ENCODE results near the gene COPA.
A peak's percentile ranks its signal among the peaks of the same experiment; 100 is the strongest.
"Not testable (repeated sequence)": the region's sequence is repeated elsewhere in the genome, so short reads cannot be mapped to it uniquely, and the experiment has no call there.

The COPA gene

DNA sequence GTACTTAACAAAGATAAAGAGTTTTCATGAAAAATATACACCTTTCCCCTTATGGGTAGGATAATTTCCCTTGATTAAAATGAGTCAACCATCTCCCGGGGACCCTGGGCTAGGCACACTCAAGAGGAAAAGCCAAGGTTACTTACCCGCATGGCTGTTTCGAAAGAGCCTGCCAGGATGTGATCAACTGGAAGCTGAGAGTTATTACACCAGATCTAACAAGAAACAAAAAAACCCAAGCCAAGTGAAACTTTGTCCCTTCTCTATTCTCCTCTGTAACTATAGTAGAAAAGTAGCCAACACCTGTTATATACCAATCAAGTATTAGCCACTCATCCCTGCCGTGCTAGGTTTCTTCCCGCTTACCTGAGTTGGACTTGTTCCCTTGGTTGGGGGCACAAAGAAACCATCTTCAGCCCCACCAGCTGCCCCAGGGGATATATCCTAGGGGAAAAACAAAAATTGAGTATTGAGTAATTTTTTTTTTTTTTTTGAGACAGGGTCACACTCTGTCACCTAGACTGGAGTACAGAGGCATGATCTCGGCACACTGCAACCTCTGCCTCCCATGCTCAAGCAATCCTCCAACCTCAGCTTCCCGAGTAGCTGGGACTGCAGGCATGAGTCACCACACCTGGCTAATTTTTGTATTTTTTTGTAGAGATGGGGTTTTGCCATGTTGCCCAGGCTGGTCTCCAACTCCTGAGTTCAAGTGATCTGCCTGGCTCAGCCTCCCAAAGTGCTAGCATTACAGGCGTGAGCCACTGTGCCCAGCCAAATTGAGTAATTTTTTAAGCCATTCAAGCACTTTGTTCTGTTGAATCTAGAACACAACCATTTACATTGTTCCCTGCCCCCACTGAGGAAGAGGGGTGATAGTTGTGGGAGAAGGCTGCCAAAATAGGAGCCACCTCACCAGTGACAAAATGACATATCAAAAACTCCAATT, 49.8 kb downstream of the COPA start:
- no peaks in the 10 kb centered on the region for H3K9me3 ChIP-seq (replicated peaks; ENCODE audit: insufficient read depth, low read length)
- H4K20me1 ChIP-seq (ENCODE audit: insufficient read depth, low read length): no peaks in the 10 kb centered on the region; the same call in 1 of the 2 replicates
- no peak for TF ChIP-seq EZH2phosphoT487 (IDR thresholded peaks at IDR 0.05; ENCODE audit: low read length)
- TF ChIP-seq, protein P1, sequence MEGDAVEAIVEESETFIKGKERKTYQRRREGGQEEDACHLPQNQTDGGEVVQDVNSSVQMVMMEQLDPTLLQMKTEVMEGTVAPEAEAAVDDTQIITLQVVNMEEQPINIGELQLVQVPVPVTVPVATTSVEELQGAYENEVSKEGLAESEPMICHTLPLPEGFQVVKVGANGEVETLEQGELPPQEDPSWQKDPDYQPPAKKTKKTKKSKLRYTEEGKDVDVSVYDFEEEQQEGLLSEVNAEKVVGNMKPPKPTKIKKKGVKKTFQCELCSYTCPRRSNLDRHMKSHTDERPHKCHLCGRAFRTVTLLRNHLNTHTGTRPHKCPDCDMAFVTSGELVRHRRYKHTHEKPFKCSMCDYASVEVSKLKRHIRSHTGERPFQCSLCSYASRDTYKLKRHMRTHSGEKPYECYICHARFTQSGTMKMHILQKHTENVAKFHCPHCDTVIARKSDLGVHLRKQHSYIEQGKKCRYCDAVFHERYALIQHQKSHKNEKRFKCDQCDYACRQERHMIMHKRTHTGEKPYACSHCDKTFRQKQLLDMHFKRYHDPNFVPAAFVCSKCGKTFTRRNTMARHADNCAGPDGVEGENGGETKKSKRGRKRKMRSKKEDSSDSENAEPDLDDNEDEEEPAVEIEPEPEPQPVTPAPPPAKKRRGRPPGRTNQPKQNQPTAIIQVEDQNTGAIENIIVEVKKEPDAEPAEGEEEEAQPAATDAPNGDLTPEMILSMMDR (IDR thresholded peaks at IDR 0.05; ENCODE audit: low read length): no peak
- no peak for TF ChIP-seq EZH2 (optimal IDR thresholded peaks at IDR 0.05; ENCODE audit: low read depth, low read length)
- no peaks in the 10 kb centered on the region for H3K4me1 ChIP-seq (ENCODE audit: low read length)
- H3K9me2 ChIP-seq (replicated peaks; ENCODE audit: insufficient read depth, low read length): no peaks in the 10 kb centered on the region
- H3K4me2 ChIP-seq (ENCODE audit: low read depth, low read length): no peak overlapping the region
- no peak overlapping the region for H3K27ac ChIP-seq (ENCODE audit: low read length)
- no peak overlapping the region for H2AFZ ChIP-seq (ENCODE audit: low read length)
- peaks cover 40% of the 10 kb centered on the region for H3K36me3 ChIP-seq (replicated peaks; ENCODE audit: insufficient read depth, low read length)
- H3F3A ChIP-seq (ENCODE audit: insufficient read depth, low read length): peaks cover 9% of the 10 kb centered on the region
- DNase-seq: no peak
- H3K79me2 ChIP-seq (ENCODE audit: low read length): no peaks in the 10 kb centered on the region
- H3K9ac ChIP-seq (ENCODE audit: low read length): no peak overlapping the region
- no peak overlapping the region for H3K4me3 ChIP-seq (ENCODE audit: low read length)
- no peaks in the 10 kb centered on the region for H3K27me3 ChIP-seq (replicated peaks; ENCODE audit: insufficient read depth, low read length)

DNA sequence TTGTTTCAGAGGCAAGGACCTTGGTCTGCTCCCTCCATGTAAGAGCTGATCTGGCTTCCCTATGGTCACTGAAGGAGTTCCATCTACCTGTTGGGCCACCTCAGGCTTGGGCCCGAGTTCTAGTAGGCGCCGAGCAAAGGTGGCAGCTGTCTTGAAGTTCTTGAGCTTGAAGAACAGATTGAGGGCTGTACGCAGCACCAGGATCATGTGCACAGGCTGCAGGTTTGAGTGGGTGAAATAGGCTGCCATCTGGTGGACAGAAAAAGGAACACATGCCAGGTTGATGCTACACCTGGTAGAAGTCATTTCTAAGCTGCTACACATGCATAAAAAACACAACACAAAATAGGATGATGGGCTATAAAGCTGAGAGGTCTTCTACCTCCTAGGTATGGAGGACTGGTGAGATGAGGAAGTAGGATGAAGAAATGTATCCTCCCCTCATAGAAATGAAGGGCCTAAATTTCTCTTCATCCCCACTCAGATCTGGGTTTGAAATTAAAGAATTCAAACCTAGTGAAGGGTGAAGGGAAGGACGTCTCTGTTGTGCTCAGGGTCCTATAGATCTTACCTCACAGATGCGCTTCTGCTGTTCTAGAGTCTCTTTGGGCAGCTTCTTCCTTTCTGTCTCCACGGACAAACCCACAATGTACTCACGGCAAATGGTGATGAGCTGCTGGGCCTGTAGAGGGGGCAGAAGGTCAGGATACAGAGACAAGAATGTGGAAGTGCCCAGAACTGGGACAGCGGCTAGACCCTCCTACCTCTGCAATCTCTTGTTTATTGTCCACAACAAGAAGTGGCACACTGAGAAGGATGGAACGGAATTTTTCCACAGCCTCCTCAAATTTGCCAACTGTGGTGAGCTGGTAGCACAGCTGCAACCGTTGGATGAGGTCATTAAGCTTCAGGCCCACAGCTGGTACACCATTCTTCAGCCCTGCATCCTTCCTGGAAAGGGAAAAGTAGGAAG, 51.5 kb downstream of the COPA start:
- Histone ChIP-seq H3K9ac (ENCODE audit: low read length) (no peak overlapping the region), H3K79me2 (ENCODE audit: low read length) (no peaks in the 10 kb centered on the region), H3F3A (ENCODE audit: insufficient read depth, low read length) (peaks cover 12% of the 10 kb centered on the region), H3K9me3 (replicated peaks; ENCODE audit: insufficient read depth, low read length) (no peaks in the 10 kb centered on the region), H3K27me3 (replicated peaks; ENCODE audit: insufficient read depth, low read length) (no peaks in the 10 kb centered on the region), H2AFZ (ENCODE audit: low read length) (no peak overlapping the region), H3K4me3 (ENCODE audit: low read length) (no peak overlapping the region), H4K20me1 (ENCODE audit: insufficient read depth, low read length) (no peaks in the 10 kb centered on the region; the same call in 1 of the 2 replicates), H3K36me3 (replicated peaks; ENCODE audit: insufficient read depth, low read length) (peaks cover 29% of the 10 kb centered on the region), H3K9me2 (replicated peaks; ENCODE audit: insufficient read depth, low read length) (no peaks in the 10 kb centered on the region), H3K27ac (ENCODE audit: low read length) (no peak overlapping the region), H3K4me1 (ENCODE audit: low read length) (no peaks in the 10 kb centered on the region), H3K4me2 (ENCODE audit: low read depth, low read length) (no peak overlapping the region)
- TF ChIP-seq, protein P1 (IDR thresholded peaks at IDR 0.05; ENCODE audit: low read length): peak; percentile 93
- no peak for TF ChIP-seq EZH2 (optimal IDR thresholded peaks at IDR 0.05; ENCODE audit: low read depth, low read length)
- TF ChIP-seq EZH2phosphoT487 (IDR thresholded peaks at IDR 0.05; ENCODE audit: low read length): no peak
- DNase-seq: peak; percentile 79

DNA sequence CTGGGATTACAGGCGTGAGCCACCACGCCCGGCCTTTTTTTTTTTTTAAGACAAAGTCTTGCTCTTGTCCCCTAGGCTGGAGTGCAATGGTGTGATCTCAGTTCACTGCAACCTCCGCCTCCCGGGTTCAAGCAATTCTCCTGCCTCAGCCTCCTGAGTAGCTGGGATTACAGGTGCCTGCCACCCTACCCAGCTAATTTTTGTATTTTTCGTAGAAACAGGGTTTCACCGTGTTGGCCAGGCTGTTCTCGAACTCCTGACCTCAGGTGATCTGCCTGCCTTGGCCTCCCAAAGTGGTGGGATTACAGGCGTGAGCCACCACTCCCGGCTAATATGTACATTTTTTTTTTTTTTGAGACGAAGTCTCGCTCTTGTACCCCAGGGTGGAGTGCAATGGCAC, 55.3 kb downstream of the COPA start:
- H3K27ac ChIP-seq (ENCODE audit: low read length); H3K4me2 ChIP-seq (ENCODE audit: low read depth, low read length); H4K20me1 ChIP-seq (ENCODE audit: insufficient read depth, low read length); H3K4me1 ChIP-seq (ENCODE audit: low read length); DNase-seq; H3K9me3 ChIP-seq (replicated peaks; ENCODE audit: insufficient read depth, low read length); H3K9me2 ChIP-seq (replicated peaks; ENCODE audit: insufficient read depth, low read length); H3K27me3 ChIP-seq (replicated peaks; ENCODE audit: insufficient read depth, low read length); H3K9ac ChIP-seq (ENCODE audit: low read length); H3K4me3 ChIP-seq (ENCODE audit: low read length); H2AFZ ChIP-seq (ENCODE audit: low read length): not testable (repeated sequence)
- Histone ChIP-seq H3K79me2 (ENCODE audit: low read length) (peaks cover 22% of the 10 kb centered on the region), H3K36me3 (replicated peaks; ENCODE audit: insufficient read depth, low read length) (peaks cover 17% of the 10 kb centered on the region), H3F3A (ENCODE audit: insufficient read depth, low read length) (peaks cover 21% of the 10 kb centered on the region)

All from MM.1S (cell line).